GM21529 (cell line): ENCODE data around the gene NPHS1.
A peak's percentile ranks its signal among the peaks of the same experiment; 100 is the strongest.
"Not testable (repeated sequence)": the region's sequence is repeated elsewhere in the genome, so short reads cannot be mapped to it uniquely, and the experiment has no call there.

ENCODE experiments used
- ATAC-seq: cut with Tn5 transposase; IDR thresholded peaks from one replicate; pipeline ENCODE4 v1.9.1; 2021; ENCODE audit not compliant: unreplicated experiment

NPHS1 gene, protein sequence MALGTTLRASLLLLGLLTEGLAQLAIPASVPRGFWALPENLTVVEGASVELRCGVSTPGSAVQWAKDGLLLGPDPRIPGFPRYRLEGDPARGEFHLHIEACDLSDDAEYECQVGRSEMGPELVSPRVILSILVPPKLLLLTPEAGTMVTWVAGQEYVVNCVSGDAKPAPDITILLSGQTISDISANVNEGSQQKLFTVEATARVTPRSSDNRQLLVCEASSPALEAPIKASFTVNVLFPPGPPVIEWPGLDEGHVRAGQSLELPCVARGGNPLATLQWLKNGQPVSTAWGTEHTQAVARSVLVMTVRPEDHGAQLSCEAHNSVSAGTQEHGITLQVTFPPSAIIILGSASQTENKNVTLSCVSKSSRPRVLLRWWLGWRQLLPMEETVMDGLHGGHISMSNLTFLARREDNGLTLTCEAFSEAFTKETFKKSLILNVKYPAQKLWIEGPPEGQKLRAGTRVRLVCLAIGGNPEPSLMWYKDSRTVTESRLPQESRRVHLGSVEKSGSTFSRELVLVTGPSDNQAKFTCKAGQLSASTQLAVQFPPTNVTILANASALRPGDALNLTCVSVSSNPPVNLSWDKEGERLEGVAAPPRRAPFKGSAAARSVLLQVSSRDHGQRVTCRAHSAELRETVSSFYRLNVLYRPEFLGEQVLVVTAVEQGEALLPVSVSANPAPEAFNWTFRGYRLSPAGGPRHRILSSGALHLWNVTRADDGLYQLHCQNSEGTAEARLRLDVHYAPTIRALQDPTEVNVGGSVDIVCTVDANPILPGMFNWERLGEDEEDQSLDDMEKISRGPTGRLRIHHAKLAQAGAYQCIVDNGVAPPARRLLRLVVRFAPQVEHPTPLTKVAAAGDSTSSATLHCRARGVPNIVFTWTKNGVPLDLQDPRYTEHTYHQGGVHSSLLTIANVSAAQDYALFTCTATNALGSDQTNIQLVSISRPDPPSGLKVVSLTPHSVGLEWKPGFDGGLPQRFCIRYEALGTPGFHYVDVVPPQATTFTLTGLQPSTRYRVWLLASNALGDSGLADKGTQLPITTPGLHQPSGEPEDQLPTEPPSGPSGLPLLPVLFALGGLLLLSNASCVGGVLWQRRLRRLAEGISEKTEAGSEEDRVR (N-terminal part only)

DNA sequence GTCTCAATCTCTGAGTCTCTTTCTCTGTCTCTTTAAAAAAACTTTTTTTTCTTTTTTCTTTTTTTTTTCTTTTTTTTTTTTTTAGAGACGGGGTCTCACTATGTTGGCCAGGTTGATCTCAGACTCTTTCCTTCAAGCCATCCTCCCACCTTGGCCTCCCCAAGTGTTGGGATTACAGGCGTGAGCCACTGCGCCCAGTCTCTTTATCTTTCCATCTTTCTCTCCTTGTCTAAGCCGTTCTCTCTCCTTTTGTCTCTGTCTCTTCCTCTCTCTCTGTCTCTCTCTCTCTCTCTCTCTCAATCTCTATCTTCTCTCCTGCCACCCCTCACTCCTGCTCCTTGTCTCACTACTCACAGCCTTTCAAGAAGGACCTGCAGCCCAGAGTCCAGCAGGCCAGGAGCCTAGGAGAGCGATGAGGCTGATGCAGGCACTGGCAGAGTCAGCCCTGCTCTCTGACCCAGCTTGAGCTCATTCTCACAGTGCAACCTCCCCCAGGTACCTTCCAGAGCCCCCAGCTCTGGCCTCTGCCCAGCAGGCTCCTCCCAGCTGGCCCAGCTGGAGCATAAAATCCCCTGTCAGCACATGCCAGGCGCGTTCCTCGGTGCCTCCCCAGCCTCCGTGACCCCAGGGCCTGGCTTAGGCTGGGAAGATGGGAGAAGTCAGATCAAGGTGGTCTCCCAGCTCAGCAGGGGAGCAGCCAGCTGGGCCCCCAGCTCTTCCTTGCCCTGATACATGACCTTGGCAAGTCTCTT is at the start of gene NPHS1:
TSS of gene NPHS1 (minus strand) at position 476 of the 752 bp plus-strand sequence. CDS start 667 bp downstream, outside the sequence.
- ATAC-seq: no peak

DNA sequence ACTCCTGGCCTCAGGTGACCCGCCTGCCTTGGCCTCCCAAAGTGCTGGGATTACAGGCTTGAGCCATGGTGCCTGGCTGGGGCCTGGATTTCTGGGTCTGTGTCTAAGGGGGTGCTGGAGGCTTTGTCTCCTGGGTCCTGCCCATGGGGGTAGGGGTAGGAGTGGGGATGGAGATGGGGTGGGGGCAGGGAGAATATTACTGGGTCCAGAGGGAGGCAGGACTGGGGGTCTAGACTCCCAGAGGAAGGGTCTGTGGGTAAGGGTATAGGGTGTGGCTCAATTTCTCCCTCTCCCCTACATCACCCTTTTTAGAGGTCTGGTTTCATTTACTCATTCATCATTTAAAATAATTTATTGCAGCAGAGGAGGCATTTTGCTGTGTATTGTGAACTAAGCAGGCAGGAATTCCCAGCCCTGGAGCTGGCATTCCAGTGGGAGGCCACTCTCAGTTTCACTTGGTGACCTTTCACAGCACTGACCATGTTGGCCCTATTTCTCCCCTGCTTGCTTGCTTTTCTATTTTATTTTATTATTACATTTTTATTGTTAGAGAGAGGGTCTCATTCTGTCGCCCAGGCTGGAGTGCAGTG is 48.8 kb upstream of the NPHS1 start:
- no peak for ATAC-seq

DNA sequence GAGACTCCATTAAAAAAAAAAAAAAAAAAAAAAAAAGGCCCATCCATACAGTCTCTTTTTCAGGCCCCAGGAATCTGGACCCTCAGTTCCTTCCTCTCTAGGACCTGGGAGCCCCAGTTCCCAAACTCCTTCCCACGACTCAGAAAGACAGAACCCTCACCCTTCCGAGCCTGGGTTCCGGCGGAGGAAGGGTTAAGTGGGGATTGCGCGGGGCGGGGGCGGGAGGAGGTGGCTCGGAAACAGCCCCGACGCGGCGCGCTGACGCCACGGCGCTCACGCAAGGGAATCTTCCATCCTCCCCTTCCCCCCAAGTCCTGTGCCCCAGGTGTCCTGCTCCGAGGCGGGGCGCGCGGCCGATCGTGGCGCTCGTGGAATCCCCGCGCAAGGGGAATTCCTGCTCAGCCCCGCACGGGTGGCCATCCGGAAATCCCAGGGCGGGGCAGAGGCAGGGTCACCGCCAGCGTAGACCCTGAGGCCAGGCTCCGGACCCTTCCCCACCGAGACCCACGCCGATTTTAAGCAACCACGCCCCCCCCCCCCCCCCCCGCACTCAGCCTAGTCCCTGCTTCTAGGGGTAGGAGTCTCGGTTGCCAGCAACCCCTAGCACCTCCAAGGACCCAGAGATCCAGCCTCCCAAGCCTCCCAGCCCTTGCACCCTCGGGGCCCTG is 47.4 kb upstream of the NPHS1 start:
- ATAC-seq: peak; percentile 34

DNA sequence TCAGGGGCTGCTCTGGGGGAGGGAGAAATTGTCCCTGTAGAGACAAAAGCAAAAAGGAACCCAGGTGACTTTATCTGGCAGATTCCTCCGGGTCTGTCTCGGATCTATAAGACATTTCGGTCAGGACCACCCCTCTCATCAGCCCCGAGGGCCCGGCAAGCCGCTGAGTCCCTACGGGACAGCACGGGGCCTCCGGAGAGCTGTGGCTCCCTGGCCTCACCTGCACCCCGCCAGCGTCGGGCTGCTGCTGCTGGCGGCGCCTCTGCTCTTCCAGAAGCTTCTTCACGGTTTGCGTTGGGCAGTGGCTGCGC is 46.1 kb upstream of the NPHS1 start:
- no peak for ATAC-seq

DNA sequence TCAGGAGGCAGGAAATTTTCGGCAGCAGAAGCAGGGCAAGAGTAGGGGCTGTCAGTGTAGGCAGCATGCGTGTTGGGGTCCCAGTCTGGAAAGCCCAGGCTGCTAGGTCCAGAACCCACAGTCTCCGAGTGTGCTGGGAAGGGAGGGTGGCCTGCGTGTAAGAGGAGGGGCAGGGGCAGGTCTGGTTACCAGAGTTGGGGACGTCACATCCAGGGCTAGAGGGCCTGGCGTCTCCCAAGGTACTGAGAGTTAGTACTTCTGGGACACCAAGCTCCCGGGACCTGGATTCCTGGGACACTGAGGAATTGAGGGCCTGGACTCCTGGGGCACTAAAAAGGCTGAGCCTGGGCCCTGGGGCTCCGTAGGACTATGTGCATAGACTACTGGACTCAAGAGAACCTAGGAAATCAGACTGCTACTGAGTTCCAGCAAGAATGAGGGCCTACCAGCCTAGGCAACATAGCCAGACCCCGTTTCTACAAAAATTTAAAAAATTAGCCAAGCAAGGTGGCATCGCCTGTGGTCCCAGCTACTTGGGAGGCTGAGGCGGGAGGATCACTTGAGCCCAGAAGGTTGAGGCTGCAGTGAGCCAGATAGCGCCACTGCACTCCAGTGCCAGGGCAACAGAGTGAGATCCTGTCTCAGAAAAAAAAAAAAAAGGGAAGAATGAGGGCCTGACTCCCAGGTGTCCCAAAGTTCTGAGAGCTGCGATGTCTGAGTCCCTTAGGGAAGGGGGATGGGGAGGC is 45.6 kb upstream of the NPHS1 start:
- ATAC-seq: no peak

DNA sequence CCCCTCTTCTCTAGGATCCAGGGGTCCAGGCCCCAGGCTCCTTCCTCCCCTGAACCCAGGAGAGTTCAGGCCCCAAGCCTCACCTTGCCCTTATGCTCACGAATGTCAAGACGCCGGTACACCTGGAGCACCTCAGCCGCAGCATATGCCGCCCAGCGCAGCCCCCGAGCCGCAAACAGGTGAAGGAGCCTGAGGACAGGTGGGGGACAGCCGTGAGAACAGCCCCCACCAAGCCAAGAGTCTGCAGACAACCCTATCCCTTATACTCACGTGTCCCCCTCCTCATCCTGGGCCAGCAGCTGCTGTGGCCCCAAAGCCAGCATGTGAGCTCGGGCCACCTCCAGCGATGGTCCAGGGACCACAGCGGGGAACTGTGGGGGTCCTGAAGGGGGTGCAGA is 44.3 kb upstream of the NPHS1 start:
- no peak for ATAC-seq

DNA sequence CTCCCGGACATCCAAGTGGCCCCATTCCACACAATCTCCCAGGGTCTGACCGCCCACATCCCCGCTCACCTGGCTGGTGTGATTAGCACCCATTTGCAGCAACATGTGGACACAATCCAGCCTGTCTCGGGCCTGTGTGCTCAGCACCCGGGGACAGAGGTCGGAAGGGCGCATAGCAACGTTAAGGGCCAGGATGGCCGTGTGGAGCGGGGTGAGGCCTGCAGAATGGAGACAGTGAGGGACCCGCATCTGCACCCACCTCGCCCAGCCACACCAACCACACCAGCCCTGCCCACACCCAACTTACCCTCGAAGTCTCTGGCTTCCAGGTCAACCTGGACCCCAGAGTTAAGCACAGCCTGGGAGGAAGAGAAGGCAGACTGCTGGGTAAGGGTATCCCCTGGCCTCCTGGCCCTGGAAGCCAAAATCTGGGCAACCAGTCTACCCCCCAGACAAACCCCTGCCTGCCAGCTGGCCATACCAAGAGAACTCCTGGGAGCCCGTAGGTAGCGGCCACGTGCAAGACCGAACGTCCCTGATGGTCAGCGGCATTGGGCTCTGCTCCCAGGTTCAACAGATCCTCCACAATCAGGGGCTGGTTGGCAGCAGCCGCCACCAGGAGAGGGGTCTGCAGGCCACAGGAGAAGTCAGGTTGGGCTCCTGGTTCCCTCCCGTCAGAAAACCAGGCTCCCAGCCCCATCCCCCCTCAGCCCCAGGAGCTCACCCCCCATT is 43.8 kb upstream of the NPHS1 start:
- ATAC-seq: no peak

DNA sequence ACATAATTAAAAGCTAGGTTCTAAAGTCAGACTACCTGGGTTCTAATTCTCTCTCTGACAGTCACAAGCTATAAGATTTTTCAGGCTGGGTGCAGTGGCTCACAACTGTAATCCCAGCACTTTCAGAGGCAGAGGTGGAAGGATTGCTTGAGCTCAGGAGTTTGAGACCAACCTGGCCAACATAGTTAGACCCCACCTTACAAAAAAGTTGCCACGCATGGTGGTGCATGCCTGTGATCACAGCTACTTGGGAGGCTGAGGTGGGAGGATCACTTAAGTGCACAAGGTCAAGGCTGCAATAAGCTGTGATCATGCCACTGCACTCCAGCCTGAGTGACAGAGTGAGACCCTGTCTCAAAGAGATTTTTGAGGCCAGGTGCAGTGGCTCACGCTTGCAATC is 42.0 kb upstream of the NPHS1 start:
- no peak for ATAC-seq

DNA sequence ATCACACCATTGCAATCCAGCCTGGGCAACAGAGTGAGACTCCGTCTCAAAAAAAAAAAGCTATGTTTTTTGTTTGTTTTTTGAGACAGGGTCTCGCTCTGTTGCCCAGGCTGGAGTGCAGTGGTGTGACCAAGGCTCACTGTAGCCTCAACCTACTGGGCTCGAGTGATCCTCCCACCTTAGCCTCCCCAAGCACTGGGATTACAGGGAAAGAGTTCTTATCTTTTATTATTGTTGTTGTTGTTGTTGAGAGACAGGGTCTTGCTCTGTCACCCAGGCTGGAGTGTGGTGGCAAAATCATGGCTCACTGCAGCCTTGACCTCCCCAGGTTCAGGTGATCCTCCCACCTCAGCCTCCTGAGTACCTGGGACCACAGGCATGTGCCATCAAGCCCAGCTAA is 39.5 kb upstream of the NPHS1 start:
- ATAC-seq: not testable (repeated sequence)

DNA sequence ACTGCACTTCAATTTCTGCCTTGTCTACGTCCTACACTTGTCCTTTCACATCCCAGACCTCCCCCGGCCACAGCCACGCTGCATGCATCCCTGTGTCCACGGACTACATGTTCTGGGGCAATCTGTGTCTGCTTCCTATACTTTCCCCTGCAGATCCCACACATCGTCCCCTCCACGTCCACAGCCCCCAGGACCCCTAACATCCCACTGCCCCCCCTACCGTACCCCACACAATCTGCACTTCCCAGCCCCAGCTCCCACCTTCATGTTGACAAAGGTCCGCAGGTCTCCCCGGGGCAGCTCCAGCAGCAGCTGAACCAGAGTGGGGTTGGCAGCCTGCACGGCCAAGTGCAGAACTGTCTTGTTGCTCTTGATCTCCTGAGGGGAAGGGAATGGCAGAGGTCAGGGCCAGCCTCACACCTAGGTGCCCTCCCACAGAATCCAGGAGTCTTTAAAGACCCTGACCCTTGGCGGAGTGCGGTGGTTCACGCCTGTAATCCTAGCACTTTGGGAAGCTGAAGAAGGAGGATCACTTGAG is 37.9 kb upstream of the NPHS1 start:
- no peak for ATAC-seq

DNA sequence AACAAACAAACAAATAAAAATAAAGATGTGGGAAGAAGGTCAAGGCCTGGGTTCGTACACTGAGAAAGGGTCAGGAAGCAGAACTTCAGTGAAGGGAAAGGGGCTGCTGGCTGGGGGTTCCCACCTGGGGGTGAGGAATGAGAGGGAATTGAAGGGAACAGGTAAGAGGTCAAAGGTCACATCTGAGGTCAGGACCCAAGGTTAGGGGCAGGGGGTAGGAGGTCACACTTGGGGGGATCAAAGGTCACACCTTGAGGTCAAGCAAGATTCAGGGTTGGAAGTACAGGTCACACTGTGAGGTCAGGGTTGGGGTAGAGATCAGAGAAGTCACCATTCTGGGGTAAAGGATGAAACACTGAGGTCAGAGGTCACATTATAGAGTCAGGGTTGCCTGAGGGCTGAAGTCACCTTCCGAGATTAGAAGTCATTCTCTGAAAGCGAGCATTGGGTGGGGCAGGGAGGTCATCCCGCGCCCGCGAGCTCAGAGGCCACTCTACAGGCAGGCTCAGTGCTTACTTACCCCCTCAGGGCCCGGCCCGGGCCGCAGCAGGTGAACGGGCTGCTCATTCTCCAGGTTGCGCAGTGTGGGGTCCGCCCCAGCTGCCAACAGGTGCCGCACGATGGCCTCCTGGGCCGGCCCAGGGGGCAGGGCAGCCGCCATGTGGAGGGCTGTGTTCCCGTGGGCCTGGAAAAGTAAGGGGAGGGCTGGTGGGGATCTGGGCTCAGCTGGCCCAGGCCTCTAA is 37.2 kb upstream of the NPHS1 start:
- no peak for ATAC-seq

DNA sequence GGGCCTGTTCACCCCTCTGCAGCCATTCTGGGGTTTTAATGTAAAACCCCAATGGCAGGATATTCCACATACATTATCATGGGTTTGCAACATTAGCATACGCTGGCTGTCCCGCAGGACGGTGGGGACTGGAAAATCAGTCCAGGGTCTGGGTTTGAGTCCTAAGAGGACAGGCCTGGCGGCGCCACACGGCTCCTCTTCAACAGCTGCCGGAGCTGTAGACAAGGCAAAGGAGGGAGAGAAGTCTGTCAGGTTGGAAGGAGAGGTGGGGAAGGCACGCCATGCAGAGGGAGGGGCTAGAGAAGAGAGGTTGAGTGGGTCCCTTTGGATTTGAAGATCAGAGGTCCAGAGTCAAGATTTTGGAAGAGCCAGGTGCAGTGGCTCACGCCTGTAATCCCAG is 36.1 kb upstream of the NPHS1 start:
- ATAC-seq: no peak

DNA sequence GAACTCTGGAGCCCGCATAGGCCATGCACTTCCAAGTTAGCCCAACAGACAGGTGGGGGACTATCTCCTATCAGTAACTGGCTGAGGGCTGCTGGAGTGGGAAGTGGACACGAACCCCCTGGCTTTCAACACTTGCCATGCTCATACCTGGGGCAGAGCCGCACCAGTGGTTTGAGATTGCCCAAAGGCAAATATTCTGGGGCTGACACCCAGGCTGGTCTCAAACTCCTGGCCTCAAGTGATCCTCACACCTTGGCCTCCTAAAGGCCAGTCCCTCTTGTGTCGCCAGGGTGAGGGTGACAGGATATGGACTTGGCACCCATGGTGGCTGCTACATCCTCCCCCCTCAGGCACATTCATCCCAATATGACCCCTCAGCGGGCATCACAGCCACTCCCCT is 34.9 kb upstream of the NPHS1 start:
- ATAC-seq: no peak

DNA sequence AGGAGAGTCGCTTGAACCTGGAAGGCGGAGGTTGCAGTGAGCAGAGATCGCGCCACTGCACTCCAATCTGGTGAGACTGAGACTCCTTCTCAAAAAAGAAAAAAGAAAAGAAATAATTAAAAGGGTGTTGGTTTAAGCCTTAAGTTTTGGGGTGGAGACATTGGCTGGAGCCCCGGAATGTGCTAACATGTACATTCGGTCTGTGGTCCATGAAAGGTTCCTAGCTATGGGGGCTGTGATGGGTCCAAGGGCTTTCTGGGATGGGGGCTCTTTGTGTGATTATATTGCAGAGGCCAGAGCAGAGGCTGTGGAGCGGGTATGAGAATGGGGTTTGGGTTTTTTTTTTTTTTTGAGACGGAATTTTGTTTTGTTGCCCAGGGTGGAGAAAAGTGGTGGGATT is 33.6 kb upstream of the NPHS1 start:
- ATAC-seq: no peak

DNA sequence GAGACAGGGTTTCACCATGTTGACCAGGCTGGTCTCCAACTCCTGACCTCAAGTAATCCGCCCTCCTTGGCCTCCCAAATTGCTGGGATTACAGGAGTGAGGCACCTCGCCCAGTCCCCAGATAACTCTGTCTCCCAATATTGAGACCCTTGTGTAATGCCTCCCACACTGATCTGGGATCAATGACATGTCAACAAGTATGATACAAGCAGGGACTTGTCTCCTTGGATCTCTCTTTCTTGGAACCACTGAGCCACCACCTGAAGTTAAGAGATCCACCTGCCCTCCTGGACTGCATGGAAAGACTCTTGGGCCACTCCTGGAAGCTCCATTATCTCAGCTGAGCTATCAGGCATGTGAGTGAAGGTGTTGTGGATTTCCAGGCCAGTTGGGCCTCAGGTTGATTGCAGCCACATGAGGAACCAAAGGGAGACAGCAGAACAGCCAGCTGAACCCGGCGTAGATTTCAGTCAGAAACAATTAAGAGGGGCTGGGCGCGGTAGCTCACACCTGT is 33.0 kb upstream of the NPHS1 start:
- no peak for ATAC-seq

DNA sequence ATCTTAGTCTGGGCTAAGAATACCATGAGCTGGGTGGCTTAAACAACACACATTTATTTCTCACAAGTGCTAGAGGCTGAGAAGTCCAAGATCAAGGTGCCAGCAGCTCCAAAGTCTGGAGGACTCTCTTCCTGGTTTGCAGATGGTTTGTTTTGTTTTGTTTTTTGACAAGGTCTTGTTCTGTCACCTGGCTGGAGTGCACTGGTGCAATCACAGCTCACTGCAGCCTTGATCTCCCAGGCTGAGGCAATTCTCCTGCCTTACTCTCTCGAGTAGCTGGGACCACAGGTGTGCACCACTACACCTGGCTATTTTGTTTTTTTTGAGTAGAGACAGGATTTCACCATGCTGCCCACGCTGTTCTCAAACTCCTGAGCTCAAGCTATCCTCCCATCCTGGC is 31.6 kb upstream of the NPHS1 start:
- no peak for ATAC-seq

DNA sequence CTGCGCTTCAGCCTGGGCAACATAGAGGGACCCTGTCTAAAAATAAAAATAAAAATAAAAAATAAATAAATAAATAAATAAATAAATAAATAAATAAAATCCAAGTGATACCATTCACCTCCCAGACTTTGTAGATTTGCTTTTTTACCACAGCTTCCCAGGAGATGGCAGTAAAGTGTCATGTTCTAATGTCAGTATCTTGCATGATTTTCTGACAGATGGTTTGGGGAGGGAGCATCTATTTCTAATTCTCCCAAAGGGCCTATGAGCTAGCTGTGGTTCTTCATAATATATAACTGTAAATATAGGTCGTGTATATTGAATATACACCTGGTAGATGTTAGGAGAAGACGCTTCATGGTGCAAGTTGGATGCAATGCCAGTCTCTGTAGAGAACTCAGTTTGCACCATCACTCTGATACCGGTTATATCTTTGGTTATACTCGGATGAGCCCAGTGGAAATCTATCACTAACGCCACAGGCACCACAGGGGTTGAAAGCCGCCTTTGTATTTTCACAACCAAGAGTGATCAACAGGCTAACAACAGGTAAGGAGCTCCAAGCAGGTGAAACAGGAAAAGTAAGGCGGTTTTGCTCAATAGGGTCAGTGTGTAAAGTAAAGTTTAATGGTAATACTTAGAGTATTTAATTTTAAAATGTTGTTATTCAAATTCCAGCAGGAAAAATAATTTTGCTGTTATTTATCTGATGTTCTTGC is 30.0 kb upstream of the NPHS1 start:
- no peak for ATAC-seq
